GM23248 (cell line): ENCODE data around the gene GPR150. TPM values are rescaled to one million over a fixed set of nuclear protein-coding genes. Genes with fewer than 3 reads are reported as not detected.

Source experiments
- DNase-seq: peaks from one replicate; pipeline ENCODE4 v3.0.0-alpha.2; 2015
- H2AFZ ChIP-seq: fragments of 200-600 bp; sonication (generic); 2 replicates; pipeline ENCODE4 v1.6.1; 2016; ENCODE audit warnings: antibody characterized with exemption
- H3F3A ChIP-seq: fragments of 200-600 bp; sonication (generic); 2 replicates; pipeline ENCODE4 v1.6.1; 2016; ENCODE audit warnings: mild to moderate bottlenecking, antibody characterized with exemption, mixed run types; ENCODE audit not compliant: insufficient read depth
- H3K27ac ChIP-seq: fragments of 200-600 bp; sonication (generic); 2 replicates; pipeline ENCODE4 v1.5.1; 2016; ENCODE audit warnings: mild to moderate bottlenecking
- H3K27me3 ChIP-seq: fragments of 200-600 bp; sonication (generic); replicated peaks from 2 replicates; pipeline ENCODE4 v1.6.1; 2016; ENCODE audit warnings: mild to moderate bottlenecking; ENCODE audit not compliant: insufficient read depth
- H3K36me3 ChIP-seq: fragments of 200-600 bp; sonication (generic); 2 replicates; pipeline ENCODE4 v1.6.1; 2016; ENCODE audit warnings: low read depth, mild to moderate bottlenecking
- H3K4me1 ChIP-seq: fragments of 200-600 bp; sonication (generic); 2 replicates; pipeline ENCODE4 v1.6.1; 2016; ENCODE audit warnings: mild to moderate bottlenecking; ENCODE audit not compliant: insufficient read depth
- H3K4me2 ChIP-seq: fragments of 200-600 bp; sonication (generic); one replicate; pipeline ENCODE4 v1.6.1; 2016; ENCODE audit warnings: mild to moderate bottlenecking; ENCODE audit not compliant: unreplicated experiment
- H3K4me3 ChIP-seq: fragments of 200-600 bp; sonication (generic); 2 replicates; pipeline ENCODE4 v1.5.1; 2016; ENCODE audit warnings: mild to moderate bottlenecking
- H3K79me2 ChIP-seq: fragments of 200-600 bp; sonication (generic); 2 replicates; pipeline ENCODE4 v1.6.1; 2016; ENCODE audit warnings: mild to moderate bottlenecking; ENCODE audit not compliant: insufficient read depth
- H3K9ac ChIP-seq: fragments of 200-600 bp; sonication (generic); 2 replicates; pipeline ENCODE4 v1.6.1; 2016; ENCODE audit warnings: mild to moderate bottlenecking
- H3K9me2 ChIP-seq: fragments of 200-600 bp; sonication (generic); 2 replicates; pipeline ENCODE4 v1.6.1; 2016; ENCODE audit warnings: mixed run types, mild to moderate bottlenecking, moderate library complexity; ENCODE audit not compliant: insufficient read depth
- H3K9me3 ChIP-seq: fragments of 200-600 bp; sonication (generic); one replicate; pipeline ENCODE4 v1.6.1; 2017; ENCODE audit warnings: low read depth
- H4K20me1 ChIP-seq: fragments of 200-600 bp; sonication (generic); 2 replicates; pipeline ENCODE4 v1.6.0; 2016; ENCODE audit not compliant: insufficient read depth
- EZH2 ChIP-seq: fragments of 200-600 bp; sonication (generic); IDR thresholded peaks from 2 replicates; pipeline ENCODE4 v1.6.1; 2018; ENCODE audit warnings: antibody characterized with exemption, mild to moderate bottlenecking; ENCODE audit not compliant: insufficient read depth, poor library complexity, severe bottlenecking
- EZH2phosphoT487 ChIP-seq: fragments of 200-600 bp; sonication (generic); IDR thresholded peaks from 2 replicates; pipeline ENCODE4 v1.6.1; 2018; ENCODE audit warnings: antibody characterized with exemption, moderate library complexity, mild to moderate bottlenecking, low read depth; ENCODE audit not compliant: insufficient read depth
- WGBS, 2 experiments: methylation state at CpG; one replicate each; pipeline ENCODE4 v1.1.6; 2015 to 2017; ENCODE audit warnings: low lambda C conversion rate in 2 of 2, low coverage in 1 of 2; ENCODE audit errors: missing lambda C conversion rate in 2 of 2; 5-methylcytosine and 5-hydroxymethylcytosine counted together
- in situ Hi-C: fragments of 300-500 bp; cut with MboI; formaldehyde crosslinking; loops from 2 replicates; pipeline ENCODE4 v1.15.0; 2020
- polyA plus RNA-seq: library from polyadenylated mRNA; unstranded; fragments of >200 nt; fragmentation: Nextera tagmentation; extraction: Ambion mirVana; gene quantifications from 2 replicates; pipeline ENCODE4 v1.2.1, GENCODE V29; 2016
- total RNA-seq: library from RNA; depleted of rRNA; stranded (reverse); fragments of >200 nt; shearing (Covaris generic); gene quantifications from 2 replicates; pipeline ENCODE4 v1.2.3, GENCODE V29; 2014; rRNA removed

Gene GPR150
- total RNA-seq, result 1.1 TPM in 1 of 2 replicates, not detected in the other
- polyA plus RNA-seq, result 0.25 and 0.35 TPM in 2 replicates

DNA sequence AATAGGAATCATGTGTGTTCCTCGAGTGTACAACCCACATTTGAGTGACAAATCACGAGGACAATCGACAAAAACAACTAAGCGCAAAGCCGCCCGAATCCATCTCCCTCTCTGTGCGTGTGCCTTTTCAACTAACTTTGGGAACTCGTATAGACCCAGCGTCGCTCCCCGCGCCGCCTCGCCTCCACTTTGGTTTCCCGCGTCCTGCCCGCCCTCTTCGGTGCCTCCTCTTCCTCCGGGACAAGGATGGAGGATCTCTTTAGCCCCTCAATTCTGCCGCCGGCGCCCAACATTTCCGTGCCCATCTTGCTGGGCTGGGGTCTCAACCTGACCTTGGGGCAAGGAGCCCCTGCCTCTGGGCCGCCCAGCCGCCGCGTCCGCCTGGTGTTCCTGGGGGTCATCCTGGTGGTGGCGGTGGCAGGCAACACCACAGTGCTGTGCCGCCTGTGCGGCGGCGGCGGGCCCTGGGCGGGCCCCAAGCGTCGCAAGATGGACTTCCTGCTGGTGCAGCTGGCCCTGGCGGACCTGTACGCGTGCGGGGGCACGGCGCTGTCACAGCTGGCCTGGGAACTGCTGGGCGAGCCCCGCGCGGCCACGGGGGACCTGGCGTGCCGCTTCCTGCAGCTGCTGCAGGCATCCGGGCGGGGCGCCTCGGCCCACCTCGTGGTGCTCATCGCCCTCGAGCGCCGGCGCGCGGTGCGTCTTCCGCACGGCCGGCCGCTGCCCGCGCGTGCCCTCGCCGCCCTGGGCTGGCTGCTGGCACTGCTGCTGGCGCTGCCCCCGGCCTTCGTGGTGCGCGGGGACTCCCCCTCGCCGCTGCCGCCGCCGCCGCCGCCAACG is at the start of gene GPR150:
GPR150 (plus strand) TSS at position 58 of the 840 bp plus-strand sequence; CDS start at position 247, 189 bp downstream.
- H3F3A ChIP-seq, result peaks cover 13% of the 10 kb centered on the region
- H4K20me1 ChIP-seq, result no peaks in the 10 kb centered on the region
- H3K9ac ChIP-seq, result peak within 1 kb of the TSS; percentile 48
- H3K27ac ChIP-seq, result 0 out of 2 replicates have a peak within 1 kb of the TSS, but pooled peaks have one; percentile 4
- in situ Hi-C loops, result no loop called here
- H3K27me3 ChIP-seq, result no peaks in the 10 kb centered on the region
- no peaks in the 10 kb centered on the region for H3K36me3 ChIP-seq
- H3K4me1 ChIP-seq, result peaks cover 3% of the 10 kb centered on the region
- H3K9me2 ChIP-seq, result no peaks in the 10 kb centered on the region
- H3K4me2 ChIP-seq, result peak within 1 kb of the TSS; percentile 79
- H2AFZ ChIP-seq, result peak within 1 kb of the TSS; percentile 93
- peak; percentile 81 for DNase-seq
- no peak for TF ChIP-seq EZH2phosphoT487
- no peak for TF ChIP-seq EZH2
- H3K4me3 ChIP-seq, result peak within 1 kb of the TSS; percentile 73
- H3K9me3 ChIP-seq, result no peaks in the 10 kb centered on the region
- H3K79me2 ChIP-seq, result no peaks in the 10 kb centered on the region
- 1 to 2% methylated on average over 53 to 77 of the region's 85 CpGs for WGBS, 2 experiments

GRCh38 chr5:95572016-95572415 is 47.9 kb upstream of the GPR150 start:
- no peak overlapping the region for H2AFZ ChIP-seq
- no peaks in the 10 kb centered on the region for H4K20me1 ChIP-seq
- H3K4me1 ChIP-seq, result no peaks in the 10 kb centered on the region
- H3K27me3 ChIP-seq, result no peaks in the 10 kb centered on the region
- DNase-seq, result no peak
- H3K79me2 ChIP-seq, result no peaks in the 10 kb centered on the region
- no peak overlapping the region for H3K27ac ChIP-seq
- H3K4me2 ChIP-seq, result no peak overlapping the region
- no peak overlapping the region for H3K9ac ChIP-seq
- no peak overlapping the region for H3K4me3 ChIP-seq
- 0 out of 2 replicates have a peak, but pooled peaks cover 9% of the 10 kb centered on the region for H3K36me3 ChIP-seq
- WGBS, 2 experiments, result 89 to 97% methylated on average over 2 of the region's 2 CpGs
- in situ Hi-C loops, result no loop called here
- H3K9me3 ChIP-seq, result no peaks in the 10 kb centered on the region
- H3K9me2 ChIP-seq, result no peaks in the 10 kb centered on the region
- TF ChIP-seq EZH2 (no peak), EZH2phosphoT487 (no peak)
- H3F3A ChIP-seq, result no peaks in the 10 kb centered on the region

DNA sequence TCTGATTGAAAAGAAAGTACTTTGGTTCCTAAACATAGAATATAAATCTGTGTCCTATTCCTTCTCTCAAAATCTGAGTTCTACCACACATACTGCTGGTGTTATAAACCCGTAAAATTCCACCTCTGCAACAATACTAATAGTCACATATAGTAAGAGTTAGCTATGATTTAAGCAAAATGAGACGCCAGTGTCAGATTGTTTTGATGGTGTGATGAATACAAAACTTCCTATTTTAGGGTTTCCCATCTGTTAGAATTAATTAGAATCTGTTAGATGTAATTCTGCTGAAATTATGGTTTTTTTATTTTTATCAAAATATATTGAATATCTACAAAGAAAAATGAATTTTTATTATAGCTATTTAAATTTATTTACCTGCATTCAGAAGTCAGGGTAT is 38.3 kb upstream of the GPR150 start:
- in situ Hi-C loops, result no loop called here
- H3K27me3 ChIP-seq, result no peaks in the 10 kb centered on the region

DNA sequence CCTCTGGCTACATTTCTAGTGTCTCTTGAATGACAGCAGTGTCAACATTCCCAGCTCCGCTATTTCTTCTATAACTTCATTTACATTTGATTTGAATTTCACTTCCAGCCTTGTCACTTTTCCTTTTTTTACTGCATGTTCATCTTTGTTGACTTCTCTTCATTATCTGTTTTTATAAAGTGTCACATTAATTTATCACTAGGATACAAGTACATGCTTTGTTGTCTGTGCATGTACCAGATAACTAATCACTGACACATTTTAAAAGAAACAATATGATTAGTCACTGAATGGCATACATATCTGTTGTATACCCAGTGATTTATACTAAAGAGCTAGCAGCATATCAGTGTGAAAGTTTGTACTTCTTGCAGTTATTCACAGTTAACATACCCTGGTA is 35.9 kb upstream of the GPR150 start:
- 95% methylated on average over 1 of the region's 1 CpG for WGBS, 2 experiments
- in situ Hi-C loops, result no loop called here
- H3K79me2 ChIP-seq, result no peaks in the 10 kb centered on the region
- H3K9ac ChIP-seq, result no peak overlapping the region
- no peaks in the 10 kb centered on the region for H4K20me1 ChIP-seq
- no peaks in the 10 kb centered on the region for H3F3A ChIP-seq
- DNase-seq, result no peak
- H3K9me2 ChIP-seq, result no peaks in the 10 kb centered on the region
- no peak overlapping the region for H2AFZ ChIP-seq
- no peaks in the 10 kb centered on the region for H3K27me3 ChIP-seq
- no peak overlapping the region for H3K4me3 ChIP-seq
- no peaks in the 10 kb centered on the region for H3K4me1 ChIP-seq
- H3K4me2 ChIP-seq, result no peak overlapping the region
- H3K36me3 ChIP-seq, result no peaks in the 10 kb centered on the region
- TF ChIP-seq EZH2 (no peak), EZH2phosphoT487 (no peak)
- H3K27ac ChIP-seq, result no peak overlapping the region
- H3K9me3 ChIP-seq, result no peaks in the 10 kb centered on the region

More for the DNA sequence above, 38.3 kb upstream of the GPR150 start:
- no peak for TF ChIP-seq EZH2
- TF ChIP-seq EZH2phosphoT487, result no peak
- H3K79me2 ChIP-seq, result no peaks in the 10 kb centered on the region
- no peak for DNase-seq
- no peak overlapping the region for H2AFZ ChIP-seq
- H3K4me3 ChIP-seq, result no peak overlapping the region
- no peak overlapping the region for H3K4me2 ChIP-seq
- H3K9ac ChIP-seq, result no peak overlapping the region
- H3F3A ChIP-seq, result no peaks in the 10 kb centered on the region
- H3K27ac ChIP-seq, result no peak overlapping the region
- H3K9me2 ChIP-seq, result no peaks in the 10 kb centered on the region
- 96 to 98% methylated on average over 2 of the region's 2 CpGs for WGBS, 2 experiments
- H4K20me1 ChIP-seq, result no peaks in the 10 kb centered on the region
- no peaks in the 10 kb centered on the region for H3K4me1 ChIP-seq
- H3K36me3 ChIP-seq, result no peaks in the 10 kb centered on the region
- H3K9me3 ChIP-seq, result no peaks in the 10 kb centered on the region
